Measurements from ENCODE around the gene PCBP2. TPM values are rescaled to one million over a fixed set of nuclear protein-coding genes. Genes with fewer than 3 reads are reported as not detected.
A peak's percentile ranks its signal among the peaks of the same experiment; 100 is the strongest.

PCBP2 gene
- total RNA-seq, 1 donor from 2014 or later = 153 TPM

GRCh38 chr12:53450936-53451335 lies 966 bp upstream of the PCBP2 start:
- DNase-seq (ENCODE audit: low read depth) = no peak
- no peak overlapping the region for H3K4me3 ChIP-seq (ENCODE audit: low read depth, low read length)
- no peak for TF ChIP-seq CTCF (conservative IDR thresholded peaks at IDR 0.05; ENCODE audit: low read depth, low read length)

- DNase-seq (ENCODE audit: low read depth) = no peak
- peak; percentile 37 for TF ChIP-seq CTCF (conservative IDR thresholded peaks at IDR 0.05; ENCODE audit: low read depth, low read length)
- H3K4me3 ChIP-seq (ENCODE audit: low read depth, low read length) = peak overlapping the region; percentile 91
Observed at GRCh38 chr12:53452159-53453077, 516 bp downstream of the PCBP2 start.

- no peak for DNase-seq (ENCODE audit: low read depth)
- peak overlapping the region; percentile 91 for H3K4me3 ChIP-seq (ENCODE audit: low read depth, low read length)
- TF ChIP-seq CTCF (conservative IDR thresholded peaks at IDR 0.05; ENCODE audit: low read depth, low read length) = no peak
Observed at GRCh38 chr12:53453953-53454640, 2.2 kb downstream of the PCBP2 start.

- H3K4me3 ChIP-seq (ENCODE audit: low read depth, low read length) = peak overlapping the region; percentile 4
- TF ChIP-seq CTCF (conservative IDR thresholded peaks at IDR 0.05; ENCODE audit: low read depth, low read length) = no peak
- no peak for DNase-seq (ENCODE audit: low read depth)
Observed at GRCh38 chr12:53454707-53455106, 2.8 kb downstream of the PCBP2 start.

- DNase-seq (ENCODE audit: low read depth) = no peak
- TF ChIP-seq CTCF (conservative IDR thresholded peaks at IDR 0.05; ENCODE audit: low read depth, low read length) = no peak
- H3K4me3 ChIP-seq (ENCODE audit: low read depth, low read length) = no peak overlapping the region
Observed at GRCh38 chr12:53456654-53457366, 4.9 kb downstream of the PCBP2 start.

- DNase-seq (ENCODE audit: low read depth) = no peak
- no peak for TF ChIP-seq CTCF (conservative IDR thresholded peaks at IDR 0.05; ENCODE audit: low read depth, low read length)
- H3K4me3 ChIP-seq (ENCODE audit: low read depth, low read length) = no peak overlapping the region
Observed at GRCh38 chr12:53459097-53459496, 7.2 kb downstream of the PCBP2 start.

Data from epithelial cell of proximal tubule (primary cell).